GM12878 (cell line): ENCODE results near the gene C1QL1. TPM values are rescaled to one million over a fixed set of nuclear protein-coding genes. Genes with fewer than 3 reads are reported as not detected.

Experiments used
- ATF2 ChIP-seq: IDR thresholded peaks from 2 replicates; pipeline ENCODE4 v1.6.1; 2012; ENCODE audit warnings: low read length, inconsistent platforms
- CBX3 ChIP-seq: fragments of 200-600 bp; sonication (generic); IDR thresholded peaks from 2 replicates; pipeline ENCODE4 v1.6.1; 2016; ENCODE audit warnings: low read depth, borderline replicate concordance
- CBX5 ChIP-seq: sonication (generic); IDR thresholded peaks from 2 replicates; pipeline ENCODE4 v1.6.1; 2016; ENCODE audit warnings: low read depth, moderate library complexity, mild to moderate bottlenecking, inconsistent platforms
- CHD4 ChIP-seq: fragments of 200-600 bp; sonication (generic); IDR thresholded peaks from 2 replicates; pipeline ENCODE4 v1.6.1; 2016; ENCODE audit warnings: mild to moderate bottlenecking
- HCFC1 ChIP-seq: fragments of 150-350 bp; IDR thresholded peaks from 2 replicates; pipeline ENCODE4 v1.6.1; 2014; ENCODE audit warnings: low read length
- IRF5 ChIP-seq: fragments of 450-650 bp; IDR thresholded peaks from 2 replicates; pipeline ENCODE4 v1.6.1; 2017; ENCODE audit warnings: borderline replicate concordance
- JUNB ChIP-seq: IDR thresholded peaks from 2 replicates; pipeline ENCODE4 v1.6.1; 2016; ENCODE audit warnings: antibody characterized with exemption, mild to moderate bottlenecking
- KDM1A ChIP-seq: fragments of 200-600 bp; sonication (generic); IDR thresholded peaks from 2 replicates; pipeline ENCODE4 v1.6.1; 2016; ENCODE audit warnings: borderline replicate concordance
- NKRF ChIP-seq: fragments of 450-650 bp; conservative IDR thresholded peaks from 2 replicates; pipeline ENCODE4 v1.6.1; 2017; ENCODE audit warnings: mild to moderate bottlenecking, moderate library complexity
- NR2C1 ChIP-seq: fragments of 450-650 bp; IDR thresholded peaks from 2 replicates; pipeline ENCODE4 v1.6.1; 2017; ENCODE audit warnings: antibody characterized with exemption, mild to moderate bottlenecking, moderate library complexity
- NR2C2 ChIP-seq: IDR thresholded peaks from 2 replicates; pipeline ENCODE4 v1.6.1; 2011; ENCODE audit warnings: borderline replicate concordance, low read depth; ENCODE audit not compliant: control insufficient read depth, insufficient read length
- NRF1 ChIP-seq: conservative IDR thresholded peaks from 2 replicates; pipeline ENCODE4 v1.6.1; 2011; ENCODE audit warnings: mild to moderate bottlenecking, low read depth, low read length, improper control_type of control experiment
- PAX5 ChIP-seq: IDR thresholded peaks from 2 replicates; pipeline ENCODE4 v1.6.1; 2011; ENCODE audit warnings: low read depth, low read length, borderline replicate concordance
- RCOR1 ChIP-seq: conservative IDR thresholded peaks from 2 replicates; pipeline ENCODE4 v1.6.1; 2012; ENCODE audit warnings: low read depth, low read length, improper control_type of control experiment
- RFX5 ChIP-seq: IDR thresholded peaks from 2 replicates; pipeline ENCODE4 v1.6.1; 2011; ENCODE audit warnings: low read depth, low read length, improper control_type of control experiment
- SPI1 ChIP-seq: IDR thresholded peaks from 2 replicates; pipeline ENCODE4 v1.6.1; 2011; ENCODE audit warnings: low read depth, mild to moderate bottlenecking, low read length, moderate library complexity, borderline replicate concordance; ENCODE audit not compliant: insufficient read depth
- USF1 ChIP-seq: IDR thresholded peaks from 2 replicates; pipeline ENCODE4 v1.6.1; 2011; ENCODE audit warnings: borderline replicate concordance, low read depth, mild to moderate bottlenecking, moderate library complexity, mixed read lengths, low read length; ENCODE audit not compliant: insufficient read depth; ENCODE audit errors: extremely low read length
- ZNF384 ChIP-seq: IDR thresholded peaks from 2 replicates; pipeline ENCODE4 v1.6.1; 2012; ENCODE audit warnings: low read depth, mild to moderate bottlenecking, low read length, improper control_type of control experiment, borderline replicate concordance
- ZNF622 ChIP-seq: fragments of 450-650 bp; IDR thresholded peaks from 2 replicates; pipeline ENCODE4 v1.6.1; 2017; ENCODE audit warnings: mild to moderate bottlenecking, inconsistent platforms
- polyA plus RNA-seq, 11 experiments: library from polyadenylated mRNA; depleted of rRNA in 4 of 11; unstranded in 6 of 11; stranded (reverse) in 5 of 11; fragments of >200 nt; fragmentation: Nextera tagmentation in 4 of 11; fragmentation: Illumina TruSeq in 1 of 11; extraction: Ambion mirVana in 4 of 11; extraction: Trizol in 1 of 11; gene quantifications; 1 replicate in 1 of 11; 2 replicates in 10 of 11; pipeline versions ENCODE4 v1.2.1 to v1.2.3, GENCODE V29; 2011 to 2016; ENCODE audit warnings: inconsistent platforms in 2 of 11, missing spikeins in 2 of 11, low read depth in 1 of 11
- total RNA-seq, 4 experiments: library from RNA; depleted of rRNA in 3 of 4; stranded (reverse); fragments of >200 nt in 3 of 4; fragmentation: Illumina TruSeq in 1 of 4; extraction: Trizol in 1 of 4; gene quantifications; 2 replicates each; pipeline versions ENCODE4 v1.2.1 to v1.2.3, GENCODE V29; 2013 to 2021

C1QL1 gene
- total and polyA plus RNA-seq, 10 of the 15 experiments (the other 5 are each of a cell fraction or from before 2014, with no cell fraction given) = not detected

- TF ChIP-seq IRF5 (no peak), HCFC1 (0 out of 2 replicates have a peak, but pooled peaks have one; percentile 14), NRF1 (no peak), SPI1 (peak; percentile 94), CBX5 (no peak), ATF2 (no peak), NR2C1 (no peak), RFX5 (no peak), ZNF384 (no peak), NKRF (peak; percentile 100), KDM1A (no peak), PAX5 (no peak), JUNB (no peak), USF1 (no peak), ZNF622 (no peak), NR2C2 (no peak), CHD4 (no peak), CBX3 (no peak), RCOR1 (no peak)
Observed at GRCh38 chr17:44947461-44948314, 20.4 kb downstream of the C1QL1 start, which contains the start of gene KIF18B (continued).
